Mucosa of rectum (tissue), 2 donors: ENCODE data around the gene EXOC7.
"Not testable (repeated sequence)": the region's sequence is repeated elsewhere in the genome, so short reads cannot be mapped to it uniquely, and the experiment has no call there.

Experiments used
- H3K27ac ChIP-seq, 2 donors: one replicate each; pipeline ENCODE4 v1.7.0; 2013; ENCODE audit warnings: inconsistent platforms in 2 of 2, low read depth in 2 of 2, low read length in 2 of 2
- H3K27me3 ChIP-seq, 2 donors: one replicate each; pipeline ENCODE4 v1.7.0; 2013; ENCODE audit warnings: low read length in 2 of 2; ENCODE audit not compliant: control insufficient read depth in 2 of 2, insufficient read depth in 2 of 2
- H3K36me3 ChIP-seq, 2 donors: one replicate each; pipeline ENCODE4 v1.7.0; 2013; ENCODE audit warnings: low read length in 2 of 2; ENCODE audit not compliant: control insufficient read depth in 2 of 2, insufficient read depth in 2 of 2
- H3K4me1 ChIP-seq, 2 donors: one replicate each; pipeline ENCODE4 v1.7.0; 2013; ENCODE audit warnings: low read length in 2 of 2, mild to moderate bottlenecking in 1 of 2; ENCODE audit not compliant: control insufficient read depth in 2 of 2, insufficient read depth in 2 of 2
- H3K4me3 ChIP-seq, 2 donors: one replicate each; pipeline ENCODE4 v1.7.0; 2013; ENCODE audit warnings: low read length in 2 of 2
- H3K9ac ChIP-seq, 2 donors: one replicate each; pipeline ENCODE4 v1.7.0; 2013; ENCODE audit warnings: low read length in 2 of 2, low read depth in 1 of 2, mild to moderate bottlenecking in 1 of 2
- H3K9me3 ChIP-seq, 2 donors: one replicate each; pipeline ENCODE4 v1.7.0; 2013; ENCODE audit warnings: low read length in 2 of 2; ENCODE audit not compliant: control insufficient read depth in 2 of 2
- donor health status: healthy.
- donor health status: Normal muscosa, but diverticular disease.

EXOC7 gene

DNA sequence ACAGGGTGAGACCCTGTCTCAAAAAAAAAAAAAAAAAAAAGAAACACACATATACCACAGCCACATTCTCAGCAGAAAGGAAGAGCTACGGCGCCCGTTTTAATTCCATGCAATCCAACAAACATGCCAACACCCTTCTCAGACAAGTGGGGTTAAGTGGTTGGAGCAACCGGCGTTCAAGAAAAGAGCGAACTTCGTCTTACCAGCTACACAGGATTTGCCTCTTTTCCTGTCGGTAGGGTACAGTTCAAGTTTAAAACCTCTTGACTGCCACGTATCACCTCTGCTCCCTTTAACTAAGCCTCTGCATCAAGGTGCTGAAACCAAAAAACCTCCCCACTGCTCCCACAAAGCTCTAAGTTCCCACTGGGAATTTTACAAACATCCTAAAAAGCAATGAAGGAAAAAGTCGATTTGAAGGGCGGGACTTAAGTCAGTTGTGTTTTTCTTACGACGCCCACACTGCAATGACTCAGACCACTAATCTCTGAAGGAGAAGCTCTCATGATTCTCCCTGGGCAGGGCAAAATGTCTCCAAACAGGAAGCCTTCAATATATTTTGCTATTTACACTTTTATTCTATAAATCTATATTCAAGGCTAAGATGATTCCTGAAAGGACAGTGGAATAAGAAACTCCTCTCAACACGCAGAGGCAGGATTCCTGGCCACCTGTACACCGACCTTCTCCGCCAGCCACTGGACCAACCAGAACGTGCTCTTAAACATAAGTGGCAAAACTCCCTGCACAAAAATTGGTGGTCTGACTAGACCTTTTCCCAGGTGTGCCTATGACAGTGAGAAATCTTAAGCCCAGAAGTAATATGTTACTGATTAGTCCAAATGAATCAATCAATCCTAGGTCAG, 50.1 kb downstream of the EXOC7 start:
- H3K27ac ChIP-seq: peak overlapping the region in 1 of 2 donors; percentile 9
- no peak overlapping the region for H3K9ac ChIP-seq
- H3K27me3 ChIP-seq: no peaks in the 10 kb centered on the region
- H3K4me1 ChIP-seq: peaks cover 0 to 13% of the 10 kb centered on the region in 2 donors
- H3K9me3 ChIP-seq: no peaks in the 10 kb centered on the region
- H3K36me3 ChIP-seq: peaks cover 52 to 65% of the 10 kb centered on the region in 2 donors
- no peak overlapping the region for H3K4me3 ChIP-seq

DNA sequence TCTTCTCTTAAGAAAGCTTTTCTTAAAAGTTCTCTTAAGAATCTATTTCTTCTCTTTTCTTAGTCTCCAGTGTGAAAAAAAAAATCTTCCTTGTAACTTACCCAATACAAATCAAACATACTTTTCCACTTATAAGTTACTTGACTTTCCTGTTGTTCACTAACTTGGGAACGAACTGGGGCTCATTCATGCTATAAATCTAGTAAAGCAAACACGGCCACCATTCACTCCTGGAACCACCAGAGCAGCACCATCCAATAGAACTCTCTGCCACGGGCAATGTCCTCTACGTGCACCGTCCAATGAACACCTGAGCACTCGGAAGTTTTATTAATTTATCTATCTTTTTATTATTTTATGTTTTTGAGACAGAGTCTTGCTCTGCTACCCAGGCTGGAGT, 52.0 kb downstream of the EXOC7 start:
- H3K36me3 ChIP-seq: peaks cover 52 to 67% of the 10 kb centered on the region in 2 donors

GRCh38 chr17:76050538-76051467, 52.8 kb downstream of the EXOC7 start:
- Histone ChIP-seq H3K27ac (peak overlapping the region; percentile 29 to 77), H3K36me3 (peaks cover 50 to 67% of the 10 kb centered on the region in 2 donors), H3K4me3 (no peak overlapping the region), H3K9me3 (no peaks in the 10 kb centered on the region), H3K9ac (peak overlapping the region in 1 of 2 donors; percentile 51), H3K4me1 (peaks cover 0 to 13% of the 10 kb centered on the region in 2 donors), H3K27me3 (no peaks in the 10 kb centered on the region)

More for the DNA sequence above, 52.0 kb downstream of the EXOC7 start:
- H3K27ac ChIP-seq: peak overlapping the region; percentile 29 to 77
- H3K9ac ChIP-seq: peak overlapping the region in 1 of 2 donors; percentile 51
- H3K4me3 ChIP-seq: no peak overlapping the region
- no peaks in the 10 kb centered on the region for H3K27me3 ChIP-seq
- H3K9me3 ChIP-seq: no peaks in the 10 kb centered on the region
- peaks cover 0 to 13% of the 10 kb centered on the region in 2 donors for H3K4me1 ChIP-seq

DNA sequence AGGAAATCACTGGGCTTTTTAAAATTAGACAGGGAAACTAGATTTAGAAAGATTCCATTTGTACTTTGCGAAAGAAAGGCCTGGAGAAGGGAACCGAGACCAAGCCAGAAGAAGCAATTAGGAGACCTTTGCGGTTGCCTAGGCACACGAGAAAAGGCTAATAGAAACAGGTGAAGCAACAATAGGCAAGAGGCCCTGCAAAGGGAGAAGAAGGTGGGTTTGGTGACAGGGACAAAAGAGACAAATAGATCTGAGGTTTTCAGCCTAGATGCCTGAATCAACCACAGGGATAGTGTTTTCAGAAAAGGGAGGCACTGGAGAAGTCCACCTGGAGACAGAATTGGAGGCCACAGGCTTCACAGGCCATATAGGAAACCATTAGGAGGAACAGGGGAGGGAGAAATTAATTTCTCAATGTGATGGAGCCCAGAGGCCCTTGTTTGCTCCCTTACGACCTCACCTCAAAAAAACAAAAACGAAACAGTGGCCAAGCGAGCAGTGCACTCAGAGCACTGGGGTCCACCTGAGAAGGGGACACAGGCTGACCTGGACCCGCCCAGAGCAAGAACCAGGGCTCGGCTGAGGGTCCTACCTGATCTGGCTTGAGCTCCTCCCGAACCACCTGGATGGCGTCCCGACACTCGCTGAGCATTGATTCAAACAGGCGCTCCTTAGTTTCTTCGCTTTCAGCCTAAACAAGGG, 53.6 kb downstream of the EXOC7 start:
- no peak overlapping the region for H3K27ac ChIP-seq
- peaks cover 52 to 70% of the 10 kb centered on the region in 2 donors for H3K36me3 ChIP-seq
- H3K27me3 ChIP-seq: no peaks in the 10 kb centered on the region
- H3K4me1 ChIP-seq: peaks cover 0 to 13% of the 10 kb centered on the region in 2 donors
- H3K9me3 ChIP-seq: no peaks in the 10 kb centered on the region
- no peak overlapping the region for H3K4me3 ChIP-seq
- no peak overlapping the region for H3K9ac ChIP-seq

DNA sequence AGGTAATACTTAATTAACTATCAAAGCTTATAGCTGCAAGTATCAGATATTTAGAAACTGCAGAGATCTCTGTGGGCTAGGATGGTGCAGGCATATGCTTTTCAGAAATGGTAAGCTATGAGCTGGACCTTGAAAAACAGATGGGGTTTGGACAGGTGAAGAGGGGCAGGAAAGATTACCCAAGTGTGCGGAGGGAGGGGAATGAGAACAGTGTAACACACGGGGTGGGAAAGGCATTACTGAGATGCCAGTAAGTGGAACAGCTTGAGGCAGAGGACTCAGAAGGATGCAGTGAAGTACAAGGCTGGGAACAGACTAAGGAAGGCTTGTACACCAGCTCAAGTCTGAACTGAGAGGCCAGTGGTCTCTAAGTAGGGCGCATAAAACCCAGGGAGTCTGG, 54.3 kb downstream of the EXOC7 start:
- Histone ChIP-seq H3K27me3 (no peaks in the 10 kb centered on the region), H3K36me3 (peaks cover 60 to 75% of the 10 kb centered on the region in 2 donors), H3K9ac (no peak overlapping the region), H3K9me3 (no peaks in the 10 kb centered on the region), H3K27ac (no peak overlapping the region), H3K4me1 (peaks cover 0 to 13% of the 10 kb centered on the region in 2 donors), H3K4me3 (no peak overlapping the region)

GRCh38 chr17:76048711-76049110, 54.9 kb downstream of the EXOC7 start:
- no peak overlapping the region for H3K27ac ChIP-seq
- H3K9ac ChIP-seq: no peak overlapping the region
- H3K27me3 ChIP-seq: no peaks in the 10 kb centered on the region
- H3K4me3 ChIP-seq: no peak overlapping the region
- no peaks in the 10 kb centered on the region for H3K9me3 ChIP-seq
- H3K4me1 ChIP-seq: peaks cover 0 to 9% of the 10 kb centered on the region in 2 donors
- peaks cover 60 to 75% of the 10 kb centered on the region in 2 donors for H3K36me3 ChIP-seq

DNA sequence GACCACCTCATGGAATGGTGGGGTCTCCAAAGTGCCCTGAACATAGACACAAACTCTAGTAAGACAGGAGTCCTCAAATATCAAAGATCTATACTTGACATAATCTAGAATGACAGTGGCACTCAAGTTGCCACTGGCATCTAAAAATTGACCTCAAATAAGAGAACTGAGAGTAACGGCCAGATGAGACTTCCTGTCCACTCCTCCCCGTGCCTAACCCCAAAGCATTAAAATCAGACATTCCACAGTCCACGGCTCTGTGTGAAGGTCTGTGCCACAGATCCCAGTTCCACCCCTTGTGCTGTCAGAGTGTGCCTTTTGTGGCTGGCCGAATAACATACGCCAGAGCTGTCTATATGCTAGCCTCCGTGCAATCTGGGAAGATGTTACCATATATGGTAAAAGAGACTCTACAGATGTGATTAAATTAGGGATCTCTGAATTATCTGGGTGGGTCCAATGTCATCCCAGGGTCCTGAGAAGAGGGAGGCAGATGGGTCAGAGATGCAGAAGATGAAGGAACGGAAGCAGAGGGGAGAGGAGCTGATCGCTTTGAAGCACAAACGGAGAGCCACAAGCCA, 55.5 kb downstream of the EXOC7 start:
- Histone ChIP-seq H3K27me3 (no peaks in the 10 kb centered on the region), H3K9me3 (no peaks in the 10 kb centered on the region), H3K27ac (no peak overlapping the region), H3K4me3 (no peak overlapping the region), H3K9ac (no peak overlapping the region), H3K36me3 (peaks cover 60 to 76% of the 10 kb centered on the region in 2 donors), H3K4me1 (peaks cover 0 to 7% of the 10 kb centered on the region in 2 donors)

DNA sequence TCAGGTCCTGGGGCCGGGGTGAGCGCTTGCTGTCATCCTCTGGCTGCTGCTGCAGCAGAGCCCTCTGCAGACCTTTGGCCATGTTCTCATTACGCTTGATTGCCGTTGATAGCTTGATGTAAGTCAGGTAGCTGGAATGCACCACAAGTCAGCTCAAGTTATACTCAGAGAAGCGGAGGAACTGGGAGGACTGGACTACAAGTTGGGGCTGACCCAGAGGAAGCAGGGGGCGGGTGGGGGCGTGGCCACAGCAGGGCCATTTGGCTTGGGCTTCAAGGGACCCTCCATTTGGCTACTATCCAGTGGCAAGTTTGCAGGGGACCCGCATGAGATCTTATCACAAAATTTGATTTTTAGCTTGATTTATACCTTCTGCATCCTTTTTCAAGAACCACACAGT, 57.5 kb downstream of the EXOC7 start:
- Histone ChIP-seq H3K9me3 (no peaks in the 10 kb centered on the region), H3K27me3 (no peaks in the 10 kb centered on the region), H3K4me3 (no peak overlapping the region), H3K27ac (no peak overlapping the region), H3K36me3 (peaks cover 71 to 87% of the 10 kb centered on the region in 2 donors), H3K9ac (no peak overlapping the region), H3K4me1 (peaks cover 0 to 2% of the 10 kb centered on the region in 2 donors)

DNA sequence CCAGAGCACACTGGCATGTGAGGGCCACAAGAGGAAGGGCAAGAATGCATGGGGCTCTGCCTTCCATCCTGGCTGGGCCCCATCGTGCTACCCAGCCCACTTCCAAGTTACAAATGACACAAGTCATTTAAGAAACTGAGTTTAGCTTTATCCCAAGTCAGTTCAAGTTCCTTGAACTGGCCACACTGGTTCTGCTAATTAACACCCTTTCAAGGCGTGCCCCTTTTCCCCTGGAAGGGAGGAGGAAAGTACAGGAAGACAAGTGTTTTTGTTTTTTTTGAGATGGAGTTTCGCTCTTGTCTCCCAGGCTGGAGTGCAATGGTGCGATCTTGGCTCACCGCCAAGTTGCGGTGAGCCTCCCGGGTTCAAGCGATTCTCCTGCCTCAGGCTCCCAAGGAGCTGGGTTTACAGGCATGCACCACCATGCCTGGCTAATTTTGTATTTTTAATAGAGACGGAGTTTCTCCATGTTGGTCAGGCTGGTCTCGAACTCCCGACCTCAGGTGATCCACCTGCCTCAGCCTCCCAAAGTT, 59.0 kb downstream of the EXOC7 start:
- H3K4me3 ChIP-seq, H3K27ac ChIP-seq, H3K9me3 ChIP-seq, H3K27me3 ChIP-seq, H3K4me1 ChIP-seq, H3K9ac ChIP-seq: not testable (repeated sequence)
- H3K36me3 ChIP-seq: peaks cover 79 to 88% of the 10 kb centered on the region in 2 donors
